Testis (tissue), 3 donors: ENCODE measurements around the gene PAF1. TPM values are rescaled to one million over a fixed set of nuclear protein-coding genes. Genes with fewer than 3 reads are reported as not detected.

Source experiments
- DNase-seq: peaks from one replicate; pipeline ENCODE4 v3.0.0-alpha.2; 2019
- H3K27ac ChIP-seq, 2 donors: fragments of 200-600 bp; sonication (generic); one replicate each; pipeline ENCODE4 v1.5.1; 2019
- H3K27me3 ChIP-seq: fragments of 200-600 bp; sonication (generic); one replicate; pipeline ENCODE4 v1.5.1; 2019
- H3K36me3 ChIP-seq: fragments of 200-600 bp; sonication (generic); one replicate; pipeline ENCODE4 v1.5.1; 2017; ENCODE audit warnings: low read depth; ENCODE audit errors: missing control alignments
- H3K4me1 ChIP-seq: fragments of 200-600 bp; sonication (generic); one replicate; pipeline ENCODE4 v1.5.1; 2019
- H3K4me3 ChIP-seq, 2 donors: fragments of 200-600 bp; sonication (generic); one replicate each; pipeline ENCODE4 v1.5.1; 2017 to 2019
- H3K9me3 ChIP-seq: fragments of 200-600 bp; sonication (generic); one replicate; pipeline ENCODE4 v1.5.1; 2017
- POLR2A ChIP-seq: fragments of 450-650 bp; IDR thresholded peaks from one replicate; pipeline ENCODE4 v1.6.1; 2017; ENCODE audit warnings: antibody characterized with exemption, mild to moderate bottlenecking, moderate library complexity
- WGBS, 2 donors: methylation state at CpG; one replicate each; pipeline ENCODE4 v1.1.5; 2018; 5-methylcytosine and 5-hydroxymethylcytosine counted together
- intact Hi-C: fragments of 100-400 bp; cut with DNase I; formaldehyde crosslinking; loops from one replicate; pipeline ENCODE4 v1.15.1; 2023; ENCODE audit warnings: low total_unique reads
- polyA plus RNA-seq: library from polyadenylated mRNA; stranded (reverse); fragments of 350-450 nt; fragmentation: Illumina TruSeq; extraction: RNeasy Lipid Tissue Mini Kit (QIAGEN cat#74804); gene quantifications from one replicate; pipeline ENCODE4 v1.2.3, GENCODE V29; 2014; ENCODE audit warnings: low read depth, low replicate concordance; ENCODE audit not compliant: insufficient read depth
- total RNA-seq, 2 donors: library from RNA; depleted of rRNA; stranded (reverse); fragments of >200 nt; gene quantifications; one replicate each; pipeline ENCODE4 v1.2.3, GENCODE V29; 2016
- TF ChIP-seq, protein P1 (sequence below), 3 experiments: fragments of 450-650 bp in 2 of 3; fragments of 200-600 bp in 1 of 3; sonication (generic) in 1 of 3; IDR thresholded peaks; one replicate each; pipeline ENCODE4 v1.5.1; 2016 to 2019; ENCODE audit warnings: antibody characterized with exemption in 3 of 3, mild to moderate bottlenecking in 2 of 3, moderate library complexity in 1 of 3

Gene PAF1
- total and polyA plus RNA-seq, 3 donors from 2014 or later: 70.7 to 154 (median 74.6) TPM

DNA sequence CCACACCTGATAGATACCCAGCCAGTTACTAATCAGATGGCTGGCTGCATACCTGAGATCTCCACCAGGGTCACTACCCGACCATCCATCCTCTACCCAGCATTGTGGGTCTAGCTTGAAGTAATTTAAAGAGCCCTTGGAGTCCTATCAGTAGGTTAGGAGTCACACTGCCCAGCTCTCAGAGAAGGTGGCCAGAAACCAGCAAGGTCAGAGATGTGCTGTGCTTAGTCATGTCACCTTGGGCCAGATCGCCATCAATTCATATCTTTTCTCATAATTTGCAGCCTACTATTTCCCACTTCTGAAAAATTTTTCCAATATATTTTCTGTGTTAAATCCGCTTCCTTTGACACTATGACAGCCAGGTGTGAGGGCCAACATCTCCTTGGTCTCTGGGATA, 34.8 kb downstream of the PAF1 start:
- H3K4me3 ChIP-seq: no peak overlapping the region
- H3K36me3 ChIP-seq: no peaks in the 10 kb centered on the region
- H3K27me3 ChIP-seq: no peaks in the 10 kb centered on the region
- no peak for DNase-seq
- intact Hi-C loops: no loop called here
- peaks cover 14% of the 10 kb centered on the region for H3K4me1 ChIP-seq
- TF ChIP-seq, protein P1, sequence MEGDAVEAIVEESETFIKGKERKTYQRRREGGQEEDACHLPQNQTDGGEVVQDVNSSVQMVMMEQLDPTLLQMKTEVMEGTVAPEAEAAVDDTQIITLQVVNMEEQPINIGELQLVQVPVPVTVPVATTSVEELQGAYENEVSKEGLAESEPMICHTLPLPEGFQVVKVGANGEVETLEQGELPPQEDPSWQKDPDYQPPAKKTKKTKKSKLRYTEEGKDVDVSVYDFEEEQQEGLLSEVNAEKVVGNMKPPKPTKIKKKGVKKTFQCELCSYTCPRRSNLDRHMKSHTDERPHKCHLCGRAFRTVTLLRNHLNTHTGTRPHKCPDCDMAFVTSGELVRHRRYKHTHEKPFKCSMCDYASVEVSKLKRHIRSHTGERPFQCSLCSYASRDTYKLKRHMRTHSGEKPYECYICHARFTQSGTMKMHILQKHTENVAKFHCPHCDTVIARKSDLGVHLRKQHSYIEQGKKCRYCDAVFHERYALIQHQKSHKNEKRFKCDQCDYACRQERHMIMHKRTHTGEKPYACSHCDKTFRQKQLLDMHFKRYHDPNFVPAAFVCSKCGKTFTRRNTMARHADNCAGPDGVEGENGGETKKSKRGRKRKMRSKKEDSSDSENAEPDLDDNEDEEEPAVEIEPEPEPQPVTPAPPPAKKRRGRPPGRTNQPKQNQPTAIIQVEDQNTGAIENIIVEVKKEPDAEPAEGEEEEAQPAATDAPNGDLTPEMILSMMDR (IDR thresholded peaks at IDR 0.05): no peak
- no peak for TF ChIP-seq POLR2A
- no peak overlapping the region for H3K27ac ChIP-seq
- 80 to 90% methylated on average over 3 of the region's 3 CpGs for WGBS, 2 donors
- no peaks in the 10 kb centered on the region for H3K9me3 ChIP-seq

GRCh38 chr19:39355253-39355652, 35.7 kb downstream of the PAF1 start:
- WGBS, 2 donors: 93 to 96% methylated on average over 5 of the region's 5 CpGs
- Histone ChIP-seq H3K9me3 (no peaks in the 10 kb centered on the region), H3K27ac (no peak overlapping the region), H3K4me1 (peaks cover 14% of the 10 kb centered on the region), H3K27me3 (no peaks in the 10 kb centered on the region), H3K36me3 (no peaks in the 10 kb centered on the region), H3K4me3 (no peak overlapping the region)
- TF ChIP-seq, protein P1 (IDR thresholded peaks at IDR 0.05): no peak
- TF ChIP-seq POLR2A: no peak
- intact Hi-C loops: no loop called here
- no peak for DNase-seq

- H3K4me1 ChIP-seq: peaks cover 25% of the 10 kb centered on the region
Observed at GRCh38 chr19:39352381-39353255, 38.3 kb downstream of the PAF1 start.

GRCh38 chr19:39351537-39352064, 39.3 kb downstream of the PAF1 start:
- Histone ChIP-seq H3K27me3 (no peaks in the 10 kb centered on the region), H3K9me3 (no peaks in the 10 kb centered on the region), H3K27ac (no peak overlapping the region), H3K4me3 (no peak overlapping the region), H3K36me3 (no peaks in the 10 kb centered on the region), H3K4me1 (peaks cover 29% of the 10 kb centered on the region)
- intact Hi-C loops: no loop called here
- WGBS, 2 donors: 66 to 68% methylated on average over 4 of the region's 4 CpGs
- TF ChIP-seq, protein P1 (IDR thresholded peaks at IDR 0.05): no peak
- no peak for TF ChIP-seq POLR2A
- DNase-seq: no peak

More at GRCh38 chr19:39352381-39353255, 38.3 kb downstream of the PAF1 start:
- peak; percentile 49 for DNase-seq
- no peak overlapping the region for H3K4me3 ChIP-seq
- intact Hi-C loops: no loop called here
- H3K27ac ChIP-seq: no peak overlapping the region
- H3K9me3 ChIP-seq: no peaks in the 10 kb centered on the region
- TF ChIP-seq, protein P1 (IDR thresholded peaks at IDR 0.05): no peak
- no peak for TF ChIP-seq POLR2A
- H3K27me3 ChIP-seq: no peaks in the 10 kb centered on the region
- no peaks in the 10 kb centered on the region for H3K36me3 ChIP-seq
- WGBS, 2 donors: 55 to 60% methylated on average over 12 of the region's 12 CpGs
